ENCODE results near the gene SCLT1.
"Not testable (repeated sequence)": the region's sequence is repeated elsewhere in the genome, so short reads cannot be mapped to it uniquely, and the experiment has no call there.

SCLT1 gene

GRCh38 chr4:129080129-129080528 lies 13.2 kb downstream of the SCLT1 start:
- TF ChIP-seq, protein P1, sequence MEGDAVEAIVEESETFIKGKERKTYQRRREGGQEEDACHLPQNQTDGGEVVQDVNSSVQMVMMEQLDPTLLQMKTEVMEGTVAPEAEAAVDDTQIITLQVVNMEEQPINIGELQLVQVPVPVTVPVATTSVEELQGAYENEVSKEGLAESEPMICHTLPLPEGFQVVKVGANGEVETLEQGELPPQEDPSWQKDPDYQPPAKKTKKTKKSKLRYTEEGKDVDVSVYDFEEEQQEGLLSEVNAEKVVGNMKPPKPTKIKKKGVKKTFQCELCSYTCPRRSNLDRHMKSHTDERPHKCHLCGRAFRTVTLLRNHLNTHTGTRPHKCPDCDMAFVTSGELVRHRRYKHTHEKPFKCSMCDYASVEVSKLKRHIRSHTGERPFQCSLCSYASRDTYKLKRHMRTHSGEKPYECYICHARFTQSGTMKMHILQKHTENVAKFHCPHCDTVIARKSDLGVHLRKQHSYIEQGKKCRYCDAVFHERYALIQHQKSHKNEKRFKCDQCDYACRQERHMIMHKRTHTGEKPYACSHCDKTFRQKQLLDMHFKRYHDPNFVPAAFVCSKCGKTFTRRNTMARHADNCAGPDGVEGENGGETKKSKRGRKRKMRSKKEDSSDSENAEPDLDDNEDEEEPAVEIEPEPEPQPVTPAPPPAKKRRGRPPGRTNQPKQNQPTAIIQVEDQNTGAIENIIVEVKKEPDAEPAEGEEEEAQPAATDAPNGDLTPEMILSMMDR (IDR thresholded peaks at IDR 0.05; ENCODE audit: low read length, missing control alignments) = no peak
- no peak overlapping the region for H3K4me3 ChIP-seq (replicated peaks; ENCODE audit: low read depth, low read length)
- no peak for DNase-seq (ENCODE audit: low read depth)

DNA sequence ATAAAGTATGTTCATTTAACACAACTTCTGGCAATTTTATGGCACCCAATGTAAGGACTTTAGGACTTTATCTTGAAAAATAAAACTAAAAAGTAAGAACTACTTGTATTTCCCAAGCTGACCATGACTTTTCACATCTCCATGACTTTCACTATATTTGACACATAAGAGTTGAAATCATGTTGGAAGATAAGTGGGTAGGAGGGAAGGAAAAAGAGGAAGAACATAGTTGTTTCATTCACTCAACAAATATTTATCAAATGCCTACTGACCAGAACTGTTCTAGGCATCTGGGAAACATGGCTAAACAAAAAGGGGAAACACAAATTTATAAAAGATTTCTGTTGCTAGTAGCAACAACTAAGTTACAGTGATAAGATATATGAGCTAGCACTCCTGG lies 16.0 kb downstream of the SCLT1 start:
- DNase-seq (ENCODE audit: low read depth) = no peak
- TF ChIP-seq, protein P1 (IDR thresholded peaks at IDR 0.05; ENCODE audit: low read length, missing control alignments) = no peak
- no peak overlapping the region for H3K4me3 ChIP-seq (replicated peaks; ENCODE audit: low read depth, low read length)

DNA sequence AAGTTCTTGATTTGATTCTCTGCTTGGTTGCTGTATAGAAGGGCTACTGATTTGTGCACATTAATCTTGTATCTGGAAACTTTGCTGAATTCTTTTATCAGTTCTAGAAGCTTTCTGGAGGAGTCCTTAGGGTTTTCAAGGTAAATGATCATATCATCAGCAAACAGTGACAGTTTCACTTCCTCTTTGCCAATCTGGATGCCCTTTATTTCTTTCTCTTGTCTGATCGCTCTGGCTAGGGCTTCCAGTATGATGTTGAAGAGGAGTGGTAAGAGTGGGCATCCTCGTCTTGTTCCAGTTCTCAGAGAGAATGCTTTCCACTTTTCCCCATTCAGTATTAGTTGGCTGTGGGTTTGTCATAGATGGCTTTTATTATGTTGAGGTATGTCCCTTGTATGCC lies 23.8 kb downstream of the SCLT1 start:
- DNase-seq (ENCODE audit: low read depth) = not testable (repeated sequence)

GRCh38 chr4:129064717-129065116 lies 28.6 kb downstream of the SCLT1 start:
- TF ChIP-seq, protein P1 (IDR thresholded peaks at IDR 0.05; ENCODE audit: low read length, missing control alignments) = no peak
- peak; percentile 60 for DNase-seq (ENCODE audit: low read depth)
- no peak overlapping the region for H3K4me3 ChIP-seq (replicated peaks; ENCODE audit: low read depth, low read length)

More for the DNA sequence above, 23.8 kb downstream of the SCLT1 start:
- not testable (repeated sequence) for H3K4me3 ChIP-seq (replicated peaks; ENCODE audit: low read depth, low read length)

- no peak for DNase-seq (ENCODE audit: low read depth)
- TF ChIP-seq, protein P1 (IDR thresholded peaks at IDR 0.05; ENCODE audit: low read length, missing control alignments) = no peak
- no peak overlapping the region for H3K4me3 ChIP-seq (replicated peaks; ENCODE audit: low read depth, low read length)
Measured at GRCh38 chr4:129063640-129064039, 29.7 kb downstream of the SCLT1 start.

GRCh38 chr4:129062580-129062979 lies 30.8 kb downstream of the SCLT1 start:
- no peak for DNase-seq (ENCODE audit: low read depth)
- H3K4me3 ChIP-seq (replicated peaks; ENCODE audit: low read depth, low read length) = no peak overlapping the region
- TF ChIP-seq, protein P1 (IDR thresholded peaks at IDR 0.05; ENCODE audit: low read length, missing control alignments) = no peak

GRCh38 chr4:129059028-129059427 lies 34.3 kb downstream of the SCLT1 start:
- no peak for DNase-seq (ENCODE audit: low read depth)
- TF ChIP-seq, protein P1 (IDR thresholded peaks at IDR 0.05; ENCODE audit: low read length, missing control alignments) = no peak
- H3K4me3 ChIP-seq (replicated peaks; ENCODE audit: low read depth, low read length) = no peak overlapping the region
